Jurkat, Clone E6-1 (cell line): ENCODE data around the gene REEP3.

ENCODE experiments used
- DNase-seq: peaks from one replicate; pipeline ENCODE4 v3.0.0-alpha.2; 2011; ENCODE audit warnings: low read depth, low spot score
- H3K4me3 ChIP-seq: 2 replicates; pipeline ENCODE4 v1.5.1; 2011; ENCODE audit warnings: mild to moderate bottlenecking, low read length, control low read depth, moderate library complexity

REEP3 gene

GRCh38 chr10:63672491-63672890, 151.3 kb downstream of the REEP3 start:
- no peak overlapping the region for H3K4me3 ChIP-seq
- DNase-seq, result no peak

GRCh38 chr10:63673246-63673645, 152.0 kb downstream of the REEP3 start:
- H3K4me3 ChIP-seq, result no peak overlapping the region
- DNase-seq, result no peak

GRCh38 chr10:63673846-63674245, 152.6 kb downstream of the REEP3 start:
- no peak overlapping the region for H3K4me3 ChIP-seq
- no peak for DNase-seq
